Sciatic nerve (tissue), 2 donors: Measurements from ENCODE around the gene OSBPL10. TPM values are rescaled to one million over a fixed set of nuclear protein-coding genes. Genes with fewer than 3 reads are reported as not detected.

ENCODE experiments used
- ATAC-seq: fragments of 200-7000 bp; cut with Tn5 transposase; one replicate; pipeline ENCODE4 v1.9.1; 2020; ENCODE audit warnings: mild to moderate bottlenecking, moderate library complexity
- DNase-seq: peaks from one replicate; pipeline ENCODE4 v3.0.0-alpha.2; 2020; ENCODE audit warnings: low spot score
- intact Hi-C: fragments of 100-400 bp; cut with DNase I; formaldehyde crosslinking; loops from one replicate; pipeline ENCODE4 v1.14.2; 2022
- total RNA-seq: library from RNA; stranded (reverse); fragmentation: NEBNext Ultra II Directional; extraction: Animal tissue kit (Norgen Biotek cat#: 25700); gene quantifications from one replicate; pipeline ENCODE4 v1.2.1, GENCODE V29; 2021
- donor health status: DM: no; HTN: no; CAD: no.
- donor health status: DM: no; HTN: no; CAD: no.

The OSBPL10 gene
- total RNA-seq, 1 donor from 2014 or later, result 27.0 TPM

DNA sequence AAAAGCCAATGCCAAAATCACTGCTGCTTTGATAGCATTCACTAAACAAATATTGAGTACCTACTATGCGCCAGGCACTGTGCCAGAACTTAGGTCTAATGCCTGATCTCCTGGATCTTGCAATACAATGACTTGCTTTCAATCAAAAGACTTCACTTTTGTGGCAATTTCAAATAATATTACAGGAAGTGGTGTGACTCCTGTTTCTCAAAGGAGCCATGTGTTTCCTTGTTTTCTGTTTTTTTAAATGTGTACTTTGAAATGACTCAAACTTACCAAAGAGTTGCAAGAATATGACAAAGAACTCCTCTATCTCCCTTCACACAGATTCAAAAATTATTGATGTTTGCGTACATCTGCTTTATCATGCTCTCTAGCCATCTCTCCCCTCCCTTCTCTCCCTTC is 18.3 kb downstream of the OSBPL10 start:
- intact Hi-C loops, result no loop called here
- no peak for ATAC-seq
- no peak for DNase-seq

DNA sequence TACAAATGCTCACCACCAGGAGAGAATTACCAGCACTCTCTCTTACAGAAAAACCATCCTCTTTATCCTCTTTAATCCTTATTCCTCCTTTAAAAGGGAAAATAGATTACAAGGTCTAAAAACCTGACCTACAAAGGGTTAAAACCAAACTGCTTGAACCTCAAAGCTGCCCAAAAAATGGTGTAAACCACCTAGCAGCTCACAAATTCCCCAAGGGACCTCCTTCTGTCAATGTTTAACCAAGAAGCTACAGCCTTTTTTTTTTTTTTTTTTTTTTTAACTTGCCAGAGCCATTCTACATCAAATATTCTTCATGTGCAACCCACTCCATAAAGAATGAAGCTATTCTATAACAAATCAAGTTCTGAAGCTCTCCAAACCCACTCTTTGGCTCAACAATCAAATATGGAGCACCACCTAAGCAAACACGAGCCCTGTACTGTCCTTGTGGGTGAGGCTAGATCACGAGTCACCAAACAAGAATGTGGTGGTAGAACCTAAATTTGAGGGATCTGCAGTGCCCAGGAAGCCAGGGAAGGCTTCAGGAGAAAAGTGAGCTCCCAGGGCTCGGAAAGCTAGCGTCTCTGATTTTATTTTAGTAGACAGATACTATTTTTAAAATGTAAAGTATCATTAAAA is 20.1 kb downstream of the OSBPL10 start:
- DNase-seq, result no peak
- intact Hi-C loops, result no loop called here
- ATAC-seq, result no peak

DNA sequence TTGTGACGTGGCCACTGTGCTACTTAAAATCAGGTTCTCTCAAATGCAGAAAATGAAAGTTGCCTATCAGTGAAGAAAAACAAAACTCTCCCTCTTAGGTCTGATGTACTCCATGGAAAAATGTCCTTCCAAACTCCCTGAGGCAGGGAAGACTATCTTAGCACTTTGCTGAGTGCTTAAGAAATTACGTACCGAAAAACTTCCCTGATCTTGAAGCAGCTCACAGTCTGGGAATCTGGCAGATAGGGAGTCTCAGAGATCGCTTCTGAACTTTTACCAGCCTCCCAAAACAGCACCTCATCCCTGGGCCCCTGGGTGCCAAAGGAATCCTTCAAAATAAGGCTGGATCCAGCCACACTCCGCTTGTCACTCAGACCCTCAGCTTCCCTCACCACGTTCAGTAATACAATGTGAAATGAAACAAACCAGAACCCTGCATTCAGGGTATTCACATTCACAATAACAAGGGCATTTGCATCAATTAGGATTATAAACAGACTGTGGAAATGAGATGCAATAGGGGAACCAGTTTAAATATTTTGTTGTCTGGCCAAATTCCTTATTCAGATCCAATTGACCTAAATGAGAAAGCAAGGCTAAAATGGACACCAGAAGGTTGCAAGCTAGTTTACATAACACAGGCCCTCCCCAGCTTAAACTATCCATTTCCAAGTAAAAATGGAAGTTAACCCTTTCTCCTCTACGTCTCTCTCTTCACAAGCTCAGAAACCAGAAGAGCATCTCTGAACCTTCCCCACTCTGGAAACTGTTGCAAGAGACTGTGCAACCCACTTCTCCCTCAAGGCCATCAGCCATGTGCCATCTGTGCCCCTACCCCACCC is 20.9 kb downstream of the OSBPL10 start:
- DNase-seq (no peak), ATAC-seq (peak; percentile 43)
- intact Hi-C loops, result no loop called here

DNA sequence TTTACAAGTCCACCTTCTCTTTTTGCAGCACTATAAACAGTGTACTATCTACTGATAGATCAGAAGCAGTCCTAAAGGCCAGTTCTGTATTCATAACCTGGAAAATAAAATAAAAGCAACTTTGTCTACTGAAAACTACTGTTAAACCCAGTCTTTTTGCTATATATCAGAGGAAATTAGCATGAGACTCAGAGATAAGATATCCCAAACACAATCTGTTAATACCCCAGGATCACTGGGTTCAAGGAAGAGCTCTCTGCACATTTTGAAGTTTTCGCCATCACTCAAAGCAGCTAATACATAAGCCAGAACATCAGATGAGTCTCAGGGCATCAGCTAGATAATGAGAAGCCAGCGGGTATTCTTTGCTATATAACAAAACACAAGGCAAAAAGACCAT is 21.8 kb downstream of the OSBPL10 start:
- ATAC-seq (no peak), DNase-seq (no peak)
- intact Hi-C loops, result no loop called here

DNA sequence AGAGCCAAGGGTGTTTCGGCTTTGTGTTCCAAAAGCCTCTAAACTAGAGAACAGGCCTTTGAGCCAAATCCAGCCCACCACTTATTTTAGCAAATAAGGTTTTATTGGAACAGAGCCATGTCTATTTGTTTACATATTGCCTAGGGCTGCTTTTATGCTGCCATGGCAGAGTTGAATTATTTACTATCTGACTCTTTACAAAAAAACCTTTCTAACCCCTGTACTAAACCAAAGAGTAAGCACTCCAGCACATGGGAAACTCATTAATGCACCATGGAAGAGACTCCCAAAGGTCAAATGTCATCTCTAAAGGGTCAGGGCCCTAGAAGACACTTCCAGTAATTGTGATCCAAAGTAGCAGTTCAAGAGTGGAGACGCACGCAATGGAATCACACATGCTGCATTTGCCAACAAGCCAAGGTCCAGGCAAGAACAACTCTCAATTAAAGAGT is 22.3 kb downstream of the OSBPL10 start:
- DNase-seq (no peak), ATAC-seq (peak; percentile 51)
- intact Hi-C loops, result no loop called here

DNA sequence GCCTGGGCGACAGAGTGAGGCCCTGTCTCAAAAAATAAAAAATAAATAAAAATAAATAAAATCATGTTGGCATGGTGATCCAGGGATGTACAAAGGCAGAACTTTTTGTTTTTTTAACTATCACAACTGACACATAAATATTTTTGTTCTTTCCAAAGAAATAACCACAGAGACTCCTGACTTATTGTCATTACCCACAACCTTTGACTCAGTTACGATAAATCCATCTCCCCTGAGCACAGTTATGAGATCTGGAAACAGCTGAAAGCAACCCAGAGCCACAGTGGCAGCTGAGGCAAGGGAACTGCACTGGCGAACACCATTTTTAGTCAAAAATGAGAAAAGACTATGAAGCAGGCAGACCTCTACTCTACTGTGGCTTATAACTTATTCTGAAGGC is 24.0 kb downstream of the OSBPL10 start:
- intact Hi-C loops, result no loop called here
- DNase-seq (no peak), ATAC-seq (peak; percentile 80)

DNA sequence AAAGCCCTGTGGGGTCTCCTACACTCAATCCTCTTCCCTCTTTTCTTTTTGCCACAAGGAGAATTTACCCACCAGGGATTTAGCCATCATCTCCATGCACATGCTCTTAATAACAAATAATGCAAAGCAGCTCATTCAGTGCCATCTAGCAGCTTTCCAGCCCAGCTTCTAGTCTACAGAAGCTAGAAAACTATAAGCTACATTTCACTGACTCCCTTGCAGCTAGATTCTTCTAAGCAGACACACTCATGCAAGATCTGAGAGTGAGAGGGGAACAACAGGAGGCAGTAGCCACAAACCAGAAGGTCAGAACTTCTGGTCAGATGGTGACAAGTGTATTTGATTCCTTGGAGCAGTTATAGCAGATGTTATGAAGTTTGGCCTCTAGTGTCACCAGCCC is 25.5 kb downstream of the OSBPL10 start:
- DNase-seq, result no peak
- no peak for ATAC-seq
- intact Hi-C loops, result no loop called here

DNA sequence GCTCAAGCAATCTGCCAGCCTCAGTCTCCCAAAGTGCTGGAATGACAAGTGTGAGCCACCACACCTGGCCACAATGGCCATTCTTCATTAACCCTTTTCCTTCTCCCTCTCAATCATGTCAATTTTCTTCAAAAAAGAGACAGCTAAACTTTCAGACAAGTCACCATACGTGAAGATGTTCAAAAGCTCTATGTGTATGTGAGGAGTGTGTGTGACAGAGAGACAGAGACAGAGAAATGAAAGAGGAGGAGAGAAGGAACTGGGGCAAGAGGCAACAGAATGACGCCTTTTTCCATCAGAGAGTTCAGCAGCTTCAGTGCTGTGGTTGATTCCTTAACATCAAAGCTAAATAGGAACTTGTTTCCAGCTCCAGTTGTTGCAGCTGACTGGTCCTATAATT is 27.4 kb downstream of the OSBPL10 start:
- no peak for ATAC-seq
- intact Hi-C loops, result no loop called here
- no peak for DNase-seq

DNA sequence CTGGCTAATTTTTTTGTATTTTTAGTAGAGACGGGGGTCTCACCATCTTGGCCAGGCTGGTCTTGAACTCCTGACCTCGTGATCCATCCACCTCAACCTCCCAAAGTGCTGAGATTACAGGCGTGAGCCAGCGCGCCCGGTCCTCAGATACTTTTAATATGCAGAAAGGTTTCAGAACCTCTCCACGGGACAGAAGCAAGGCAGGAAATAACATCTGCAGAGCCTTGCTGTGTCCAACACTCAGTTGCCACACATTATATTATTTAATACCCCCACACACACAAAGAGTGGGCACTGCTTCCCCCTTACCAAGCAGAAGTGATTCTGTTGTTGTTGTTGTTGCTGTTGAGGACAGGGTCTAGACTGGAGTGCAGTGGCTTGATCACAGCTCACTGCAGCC is 28.0 kb downstream of the OSBPL10 start:
- no peak for ATAC-seq
- no peak for DNase-seq
- intact Hi-C loops, result no loop called here

DNA sequence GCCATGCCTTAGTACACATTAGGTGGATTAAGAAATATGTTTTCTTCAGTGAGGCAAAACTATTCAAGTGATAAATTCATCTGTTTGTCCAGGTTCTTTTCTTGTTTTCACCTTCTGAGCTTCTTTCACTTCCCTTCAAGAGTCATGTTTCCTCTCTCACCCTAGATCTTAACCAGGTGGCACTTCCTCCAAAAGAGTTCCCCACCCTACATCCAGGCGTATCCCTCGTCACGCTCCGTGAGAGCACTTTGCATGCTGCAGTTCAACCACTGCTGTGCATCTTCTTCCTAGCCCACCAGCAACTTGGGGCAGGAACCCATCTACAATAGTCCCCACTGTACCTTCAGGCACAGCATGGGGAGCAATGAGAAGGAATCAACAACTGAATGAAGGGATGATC is 28.9 kb downstream of the OSBPL10 start:
- intact Hi-C loops, result no loop called here
- no peak for DNase-seq
- ATAC-seq, result no peak

DNA sequence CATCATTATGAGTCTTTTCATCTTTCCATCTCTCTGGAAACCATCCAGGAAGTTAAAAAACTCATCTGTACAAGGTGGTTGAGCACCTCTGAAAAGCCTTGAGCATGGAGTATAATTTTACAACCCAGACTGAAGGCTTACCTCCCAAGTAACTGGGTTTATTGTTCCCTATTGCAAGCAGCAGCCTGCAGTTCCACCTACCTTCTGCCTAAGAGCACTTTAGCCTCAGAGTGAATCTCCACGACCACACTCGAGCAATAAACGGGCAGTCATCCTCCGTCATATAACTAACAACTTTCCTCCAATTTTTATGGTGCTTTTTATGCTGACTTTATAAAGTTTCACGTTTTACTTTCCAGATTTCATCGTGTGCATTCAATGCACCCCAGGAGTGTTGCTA is 32.8 kb downstream of the OSBPL10 start:
- intact Hi-C loops, result no loop called here
- no peak for DNase-seq

DNA sequence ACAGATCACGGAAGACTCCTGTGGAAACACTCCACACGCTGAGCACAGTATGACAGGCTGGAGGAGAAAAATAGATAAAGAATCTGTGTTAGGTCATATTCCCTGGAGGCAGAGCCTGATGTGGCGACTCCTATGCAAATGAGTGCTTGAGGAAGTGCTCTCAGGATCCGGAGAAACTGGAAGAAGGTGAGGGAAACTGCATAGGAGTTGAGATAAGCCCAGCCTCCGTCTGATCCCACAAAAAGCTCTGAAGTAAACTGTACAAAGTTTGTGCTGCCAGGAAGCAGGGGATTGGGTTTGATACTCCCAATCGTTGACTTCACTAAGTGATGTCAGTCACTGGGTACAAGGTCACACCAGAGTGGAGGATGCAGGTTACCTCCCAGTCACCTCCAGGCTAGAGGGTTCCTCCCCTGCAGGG is 33.4 kb downstream of the OSBPL10 start:
- ATAC-seq (no peak), DNase-seq (no peak)
- intact Hi-C loops, result no loop called here

More for the DNA sequence above, 32.8 kb downstream of the OSBPL10 start:
- ATAC-seq, result no peak

DNA sequence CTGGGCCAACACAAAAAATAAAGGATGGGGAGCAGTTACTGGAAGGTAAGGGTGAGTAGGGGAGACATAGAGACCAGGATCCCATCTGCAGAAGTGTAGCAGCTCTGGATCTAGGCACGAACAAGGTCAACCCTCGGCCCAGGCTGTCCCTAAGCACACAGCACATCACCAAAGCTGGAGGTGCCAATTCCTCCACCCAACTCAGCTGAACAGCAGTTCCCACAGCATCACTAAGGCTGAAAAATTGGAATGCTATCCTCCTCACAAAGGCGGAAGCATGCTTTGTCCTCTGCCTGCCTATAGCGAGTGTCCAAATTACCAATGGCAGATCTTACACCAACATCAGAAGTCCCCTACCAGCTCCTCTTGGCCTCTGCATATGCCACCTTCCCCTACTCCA is 33.9 kb downstream of the OSBPL10 start:
- peak; percentile 16 for ATAC-seq
- no peak for DNase-seq

DNA sequence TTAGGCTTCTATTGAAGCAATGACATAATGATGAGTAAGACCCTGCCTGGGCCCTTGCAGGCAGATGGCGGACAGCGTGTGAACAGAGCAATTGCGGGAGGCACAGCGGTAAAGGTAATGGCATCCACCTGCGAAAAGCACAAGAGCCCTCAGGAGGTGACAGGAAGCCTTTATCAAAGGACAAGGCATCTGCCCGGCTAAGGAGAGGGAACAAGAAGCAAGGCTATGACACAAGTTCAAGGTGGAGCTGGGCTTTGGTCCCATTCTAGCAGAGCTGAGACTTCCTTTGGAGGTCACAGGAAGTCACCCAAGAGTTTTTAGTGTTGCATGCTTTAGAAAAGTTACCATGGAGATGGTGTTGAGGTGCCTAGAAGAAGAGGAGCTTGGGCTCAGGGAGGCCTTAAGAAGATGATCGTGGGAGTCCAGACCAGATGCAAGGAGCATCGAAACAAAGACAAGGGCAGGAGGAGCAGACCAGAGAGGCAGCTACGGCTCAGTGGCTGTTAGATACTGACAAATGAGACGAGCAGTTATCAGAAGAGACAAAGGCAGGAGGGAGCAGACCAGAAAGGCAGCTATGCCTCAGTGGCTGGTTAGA is 34.5 kb downstream of the OSBPL10 start:
- DNase-seq (no peak), ATAC-seq (peak; percentile 72)
- intact Hi-C loops, result no loop called here

More for the DNA sequence above, 33.9 kb downstream of the OSBPL10 start:
- intact Hi-C loops, result no loop called here

DNA sequence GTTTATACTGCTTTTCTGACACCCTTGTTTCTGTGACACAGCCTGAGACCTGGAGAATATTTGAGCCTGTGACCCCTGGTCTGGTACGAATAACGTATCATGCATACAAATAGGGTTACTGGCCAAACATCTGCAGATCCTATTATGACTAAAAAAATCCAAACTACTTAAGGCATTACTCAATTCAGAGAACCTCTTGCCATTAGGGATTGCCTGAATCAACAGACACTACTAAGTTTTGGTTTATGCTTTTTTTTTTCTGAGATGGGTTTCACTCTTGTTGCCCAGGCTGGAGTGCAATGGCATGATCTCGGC is 35.4 kb downstream of the OSBPL10 start:
- ATAC-seq (peak; percentile 93), DNase-seq (no peak)
- intact Hi-C loops, result no loop called here

DNA sequence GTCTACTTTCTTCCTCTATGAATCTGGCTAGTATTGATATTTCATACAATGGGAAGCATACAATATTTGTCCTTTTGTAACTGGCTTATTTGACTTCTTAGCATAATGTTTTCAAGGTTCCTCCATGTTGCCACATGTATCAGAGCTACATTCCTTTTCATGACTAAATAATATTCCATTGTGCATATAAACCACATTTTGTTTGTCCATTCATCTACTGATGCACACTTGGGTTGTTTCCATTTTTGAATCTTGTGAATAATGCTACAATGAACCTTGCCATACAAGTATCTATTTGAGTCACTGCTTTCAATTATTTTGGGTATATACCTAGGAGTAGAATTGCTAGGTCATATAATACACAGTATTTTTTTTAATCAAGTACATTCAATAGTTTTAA is 38.0 kb downstream of the OSBPL10 start:
- DNase-seq, result no peak
- ATAC-seq, result no peak
- intact Hi-C loops, result no loop called here

DNA sequence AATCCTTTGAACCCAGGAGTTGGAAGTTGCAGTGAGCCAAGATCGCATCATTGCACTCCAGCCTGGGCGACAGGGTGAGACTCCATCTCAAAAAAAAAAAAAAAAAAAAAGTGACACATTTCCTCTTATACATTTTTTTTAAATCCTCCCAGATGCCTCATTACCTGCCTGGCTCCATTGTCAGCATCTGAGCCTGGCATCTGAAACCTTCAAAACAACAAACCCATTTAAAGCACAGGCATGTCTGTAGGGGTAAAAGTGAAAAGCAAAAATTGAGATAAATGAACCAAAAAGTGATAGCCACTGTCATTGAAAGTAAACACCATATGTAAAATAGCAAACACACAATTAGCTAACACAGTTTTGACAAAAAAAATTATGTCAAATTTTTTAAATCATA is 38.6 kb downstream of the OSBPL10 start:
- ATAC-seq, result no peak
- DNase-seq, result no peak
- intact Hi-C loops, result no loop called here

DNA sequence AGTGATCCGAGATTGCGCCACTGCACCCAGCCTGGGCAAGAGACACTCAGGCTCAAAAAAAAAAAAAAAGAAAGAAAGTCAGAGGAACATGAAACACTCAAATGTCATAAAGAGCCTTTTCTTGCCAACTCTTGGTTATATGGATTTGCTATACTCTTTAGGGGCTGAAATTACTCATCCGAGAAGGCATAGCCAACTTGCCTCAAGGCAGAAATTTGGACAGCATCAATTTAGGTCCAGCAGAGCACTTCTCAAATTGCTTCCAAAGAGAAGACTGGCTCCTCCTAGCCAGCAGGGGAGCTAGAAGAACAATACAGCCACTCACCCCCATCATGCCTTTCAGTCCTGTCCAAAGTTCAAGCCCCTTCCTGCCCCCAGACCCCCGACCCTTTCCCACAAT is 43.8 kb downstream of the OSBPL10 start:
- ATAC-seq (no peak), DNase-seq (no peak)
- intact Hi-C loops, result loop anchor here (5.0 kb wide), 1 partner anchor 675 kb away; no protein-coding TSS in a partner anchor

DNA sequence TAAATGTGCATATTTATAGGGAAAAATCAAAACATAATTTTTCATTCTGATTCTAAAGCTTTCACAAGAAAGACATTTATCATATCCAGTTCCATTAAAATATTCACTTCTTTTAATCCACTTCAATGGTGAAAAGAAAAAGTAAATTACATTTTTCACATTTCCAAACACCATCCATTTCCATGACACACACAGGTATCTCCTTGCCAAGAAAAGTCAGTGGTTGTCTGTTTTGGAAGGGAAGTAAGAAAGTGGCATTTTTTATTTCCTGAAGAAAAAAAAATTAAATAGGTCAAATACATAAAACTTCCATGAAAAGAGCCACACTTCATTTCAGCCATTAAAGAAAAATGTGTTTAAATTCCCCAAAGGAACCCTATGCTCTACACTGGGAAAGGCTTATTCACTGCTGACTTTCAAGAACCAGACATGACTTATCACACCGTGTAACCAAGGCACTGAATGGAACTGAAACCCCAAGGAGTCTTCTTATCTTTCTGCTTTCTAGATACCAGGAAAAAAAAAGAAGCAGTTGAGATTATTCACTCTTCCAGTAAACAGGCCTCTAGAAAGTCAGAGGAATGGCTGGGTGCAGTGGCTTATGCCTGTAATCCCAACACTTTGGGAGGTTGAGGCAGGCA is 44.5 kb downstream of the OSBPL10 start:
- no peak for DNase-seq
- intact Hi-C loops, result loop anchor here (5.0 kb wide), 1 partner anchor 674 kb away; no protein-coding TSS in a partner anchor
- ATAC-seq, result no peak

DNA sequence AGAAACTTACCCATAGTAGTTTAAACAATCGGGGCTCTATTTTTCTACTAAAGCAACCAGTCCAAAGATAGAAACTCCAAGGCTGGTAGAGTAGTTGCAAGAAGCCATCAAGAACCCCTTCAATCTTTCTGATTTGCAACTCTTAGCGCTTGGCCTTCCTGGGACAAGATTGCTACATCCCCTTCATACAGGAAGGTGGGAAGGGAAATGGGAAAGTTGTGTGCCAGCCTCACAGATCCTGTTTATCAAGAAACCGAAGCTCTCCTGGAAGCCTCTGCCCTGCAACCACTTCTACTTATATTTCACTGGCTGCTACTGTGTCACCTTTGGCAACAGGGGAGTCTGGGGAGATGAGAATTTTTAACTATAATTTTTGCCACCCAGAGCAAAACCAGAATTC is 46.2 kb downstream of the OSBPL10 start:
- DNase-seq (no peak), ATAC-seq (no peak)
- intact Hi-C loops, result loop anchor here (5.0 kb wide), 1 partner anchor 673 kb away; no protein-coding TSS in a partner anchor
